GM23248 (cell line): ENCODE results near the gene IFT27. TPM values are rescaled to one million over a fixed set of nuclear protein-coding genes. Genes with fewer than 3 reads are reported as not detected.
A peak's percentile ranks its signal among the peaks of the same experiment; 100 is the strongest.

ENCODE experiments used
- DNase-seq: peaks from one replicate; pipeline ENCODE4 v3.0.0-alpha.2; 2015
- H2AFZ ChIP-seq: fragments of 200-600 bp; sonication (generic); 2 replicates; pipeline ENCODE4 v1.6.1; 2016; ENCODE audit warnings: antibody characterized with exemption
- H3F3A ChIP-seq: fragments of 200-600 bp; sonication (generic); 2 replicates; pipeline ENCODE4 v1.6.1; 2016; ENCODE audit warnings: mild to moderate bottlenecking, antibody characterized with exemption, mixed run types; ENCODE audit not compliant: insufficient read depth
- H3K27ac ChIP-seq: fragments of 200-600 bp; sonication (generic); 2 replicates; pipeline ENCODE4 v1.5.1; 2016; ENCODE audit warnings: mild to moderate bottlenecking
- H3K27me3 ChIP-seq: fragments of 200-600 bp; sonication (generic); replicated peaks from 2 replicates; pipeline ENCODE4 v1.6.1; 2016; ENCODE audit warnings: mild to moderate bottlenecking; ENCODE audit not compliant: insufficient read depth
- H3K36me3 ChIP-seq: fragments of 200-600 bp; sonication (generic); 2 replicates; pipeline ENCODE4 v1.6.1; 2016; ENCODE audit warnings: low read depth, mild to moderate bottlenecking
- H3K4me1 ChIP-seq: fragments of 200-600 bp; sonication (generic); 2 replicates; pipeline ENCODE4 v1.6.1; 2016; ENCODE audit warnings: mild to moderate bottlenecking; ENCODE audit not compliant: insufficient read depth
- H3K4me2 ChIP-seq: fragments of 200-600 bp; sonication (generic); one replicate; pipeline ENCODE4 v1.6.1; 2016; ENCODE audit warnings: mild to moderate bottlenecking; ENCODE audit not compliant: unreplicated experiment
- H3K4me3 ChIP-seq: fragments of 200-600 bp; sonication (generic); 2 replicates; pipeline ENCODE4 v1.5.1; 2016; ENCODE audit warnings: mild to moderate bottlenecking
- H3K79me2 ChIP-seq: fragments of 200-600 bp; sonication (generic); 2 replicates; pipeline ENCODE4 v1.6.1; 2016; ENCODE audit warnings: mild to moderate bottlenecking; ENCODE audit not compliant: insufficient read depth
- H3K9ac ChIP-seq: fragments of 200-600 bp; sonication (generic); 2 replicates; pipeline ENCODE4 v1.6.1; 2016; ENCODE audit warnings: mild to moderate bottlenecking
- H3K9me2 ChIP-seq: fragments of 200-600 bp; sonication (generic); 2 replicates; pipeline ENCODE4 v1.6.1; 2016; ENCODE audit warnings: mixed run types, mild to moderate bottlenecking, moderate library complexity; ENCODE audit not compliant: insufficient read depth
- H3K9me3 ChIP-seq: fragments of 200-600 bp; sonication (generic); one replicate; pipeline ENCODE4 v1.6.1; 2017; ENCODE audit warnings: low read depth
- H4K20me1 ChIP-seq: fragments of 200-600 bp; sonication (generic); 2 replicates; pipeline ENCODE4 v1.6.0; 2016; ENCODE audit not compliant: insufficient read depth
- EZH2 ChIP-seq: fragments of 200-600 bp; sonication (generic); IDR thresholded peaks from 2 replicates; pipeline ENCODE4 v1.6.1; 2018; ENCODE audit warnings: antibody characterized with exemption, mild to moderate bottlenecking; ENCODE audit not compliant: insufficient read depth, poor library complexity, severe bottlenecking
- EZH2phosphoT487 ChIP-seq: fragments of 200-600 bp; sonication (generic); IDR thresholded peaks from 2 replicates; pipeline ENCODE4 v1.6.1; 2018; ENCODE audit warnings: antibody characterized with exemption, moderate library complexity, mild to moderate bottlenecking, low read depth; ENCODE audit not compliant: insufficient read depth
- WGBS, 2 experiments: methylation state at CpG; one replicate each; pipeline ENCODE4 v1.1.6; 2015 to 2017; ENCODE audit warnings: low lambda C conversion rate in 2 of 2, low coverage in 1 of 2; ENCODE audit errors: missing lambda C conversion rate in 2 of 2; 5-methylcytosine and 5-hydroxymethylcytosine counted together
- in situ Hi-C: fragments of 300-500 bp; cut with MboI; formaldehyde crosslinking; loops from 2 replicates; pipeline ENCODE4 v1.15.0; 2020
- polyA plus RNA-seq: library from polyadenylated mRNA; unstranded; fragments of >200 nt; fragmentation: Nextera tagmentation; extraction: Ambion mirVana; gene quantifications from 2 replicates; pipeline ENCODE4 v1.2.1, GENCODE V29; 2016
- total RNA-seq: library from RNA; depleted of rRNA; stranded (reverse); fragments of >200 nt; shearing (Covaris generic); gene quantifications from 2 replicates; pipeline ENCODE4 v1.2.3, GENCODE V29; 2014

The IFT27 gene
- total and polyA plus RNA-seq, 2 experiments from 2014 or later, result 10.1 to 28.8 TPM

DNA sequence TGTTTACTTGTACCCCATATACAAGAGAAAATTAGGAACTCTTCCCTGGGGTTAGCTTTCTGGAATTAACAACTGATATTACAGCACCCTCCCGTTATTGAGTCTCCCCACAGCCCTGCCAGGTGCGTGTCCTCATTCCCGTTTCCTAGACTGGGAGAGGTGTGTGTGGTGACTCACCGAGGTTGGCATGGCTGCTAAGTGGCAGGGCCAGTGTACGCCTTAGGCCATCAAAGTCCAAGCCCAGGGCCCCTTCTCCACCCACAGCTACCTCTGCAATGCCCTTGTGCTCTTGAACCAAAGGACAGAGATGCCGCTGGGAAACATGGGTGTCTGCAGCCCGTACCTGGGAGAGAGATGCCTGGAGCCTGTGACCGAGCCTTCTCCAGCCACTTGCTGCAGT, 12.3 kb downstream of the IFT27 start:
- Histone ChIP-seq H4K20me1 (no peaks in the 10 kb centered on the region), H3K9me3 (no peaks in the 10 kb centered on the region), H3K36me3 (no peaks in the 10 kb centered on the region), H3K27me3 (no peaks in the 10 kb centered on the region), H3K79me2 (no peaks in the 10 kb centered on the region), H3K9me2 (no peaks in the 10 kb centered on the region), H3K4me2 (no peak overlapping the region), H3K27ac (no peak overlapping the region), H2AFZ (no peak overlapping the region), H3F3A (no peaks in the 10 kb centered on the region; the same call in 1 of the 2 replicates), H3K9ac (no peak overlapping the region), H3K4me3 (no peak overlapping the region), H3K4me1 (peaks cover 8% of the 10 kb centered on the region)
- WGBS, 2 experiments, result 83 to 88% methylated on average over 8 of the region's 8 CpGs
- DNase-seq, result no peak
- in situ Hi-C loops, result no loop called here
- TF ChIP-seq EZH2phosphoT487 (no peak), EZH2 (no peak)

- DNase-seq, result peak; percentile 31
- in situ Hi-C loops, result no loop called here
- Histone ChIP-seq H3K27ac (no peak overlapping the region), H3K4me2 (no peak overlapping the region), H3K79me2 (no peaks in the 10 kb centered on the region), H3F3A (no peaks in the 10 kb centered on the region; the same call in 1 of the 2 replicates), H3K9ac (no peak overlapping the region), H3K9me2 (no peaks in the 10 kb centered on the region), H4K20me1 (no peaks in the 10 kb centered on the region), H2AFZ (no peak overlapping the region), H3K9me3 (no peaks in the 10 kb centered on the region), H3K36me3 (no peaks in the 10 kb centered on the region), H3K4me1 (peaks cover 8% of the 10 kb centered on the region), H3K27me3 (no peaks in the 10 kb centered on the region), H3K4me3 (no peak overlapping the region)
- TF ChIP-seq EZH2phosphoT487, result no peak
- TF ChIP-seq EZH2, result no peak
- 67% methylated on average over 17 of the region's 17 CpGs for WGBS, 2 experiments
These were observed 13.1 kb downstream of the IFT27 start for GRCh38 chr22:36762687-36763260.

- no peaks in the 10 kb centered on the region for H3K9me3 ChIP-seq
- H3K9me2 ChIP-seq, result no peaks in the 10 kb centered on the region
- H3K27ac ChIP-seq, result no peak overlapping the region
- H3K4me3 ChIP-seq, result no peak overlapping the region
- no peaks in the 10 kb centered on the region; the same call in 1 of the 2 replicates for H3F3A ChIP-seq
- in situ Hi-C loops, result no loop called here
- H3K4me1 ChIP-seq, result peaks cover 8% of the 10 kb centered on the region
- 85 to 89% methylated on average over 10 of the region's 10 CpGs for WGBS, 2 experiments
- H3K4me2 ChIP-seq, result no peak overlapping the region
- no peaks in the 10 kb centered on the region for H3K27me3 ChIP-seq
- H2AFZ ChIP-seq, result no peak overlapping the region
- H4K20me1 ChIP-seq, result no peaks in the 10 kb centered on the region
- TF ChIP-seq EZH2phosphoT487 (no peak), EZH2 (no peak)
- H3K9ac ChIP-seq, result no peak overlapping the region
- H3K79me2 ChIP-seq, result no peaks in the 10 kb centered on the region
- H3K36me3 ChIP-seq, result no peaks in the 10 kb centered on the region
- no peak for DNase-seq
These were observed 14.2 kb downstream of the IFT27 start for GRCh38 chr22:36761553-36762240.

GRCh38 chr22:36760786-36761185, 15.1 kb downstream of the IFT27 start:
- peaks cover 2% of the 10 kb centered on the region for H3K4me1 ChIP-seq
- no peaks in the 10 kb centered on the region for H3K36me3 ChIP-seq
- no peak for TF ChIP-seq EZH2phosphoT487
- no peak for TF ChIP-seq EZH2
- no peak overlapping the region for H3K4me2 ChIP-seq
- H2AFZ ChIP-seq, result no peak overlapping the region
- no peak for DNase-seq
- WGBS, 2 experiments, result 78 to 82% methylated on average over 11 of the region's 11 CpGs
- H3K79me2 ChIP-seq, result no peaks in the 10 kb centered on the region
- H3K27ac ChIP-seq, result no peak overlapping the region
- no peak overlapping the region for H3K4me3 ChIP-seq
- H3F3A ChIP-seq, result no peaks in the 10 kb centered on the region
- no peaks in the 10 kb centered on the region for H3K9me3 ChIP-seq
- no peaks in the 10 kb centered on the region for H4K20me1 ChIP-seq
- in situ Hi-C loops, result no loop called here
- no peak overlapping the region for H3K9ac ChIP-seq
- no peaks in the 10 kb centered on the region for H3K27me3 ChIP-seq
- no peaks in the 10 kb centered on the region for H3K9me2 ChIP-seq
